Activated B cell treated with CpG ODN at 0.5 μM for 24 hours (primary cell): Measurements from ENCODE around the gene C21orf58. TPM values are rescaled to one million over a fixed set of nuclear protein-coding genes. Genes with fewer than 3 reads are reported as not detected.

ENCODE experiments used
- ATAC-seq: fragments of 200-7000 bp; cut with Tn5 transposase; one replicate; pipeline ENCODE4 v1.10.0; 2021; ENCODE audit warnings: low read depth, mild to moderate bottlenecking, moderate library complexity
- CTCF ChIA-PET: fragments of 350-600 bp; sonication (Branson Sonifier 250); formaldehyde crosslinking; loops from one replicate; lab custom pipeline; 2021; ENCODE audit warnings: antibody characterized with exemption; lab: Charles Lee
- POLR2A ChIA-PET: fragments of 350-600 bp; sonication (Branson Sonifier 250); formaldehyde crosslinking; loops from one replicate; lab custom pipeline; 2021; ENCODE audit warnings: antibody characterized with exemption; lab: Charles Lee
- DNase-seq: peaks from one replicate; pipeline ENCODE4 v3.0.0; 2022
- H3K27ac Mint-ChIP-seq: one replicate; pipeline ENCODE4 v1.8.0; 2020; ENCODE audit warnings: mixed read lengths
- H3K27me3 Mint-ChIP-seq: one replicate; pipeline ENCODE4 v1.8.0; 2021; ENCODE audit warnings: mixed read lengths
- H3K36me3 Mint-ChIP-seq: one replicate; pipeline ENCODE4 v1.8.0; 2021; ENCODE audit warnings: low read depth, mixed read lengths
- H3K4me1 Mint-ChIP-seq: one replicate; pipeline ENCODE4 v1.8.0; 2021; ENCODE audit warnings: mixed read lengths
- H3K4me3 Mint-ChIP-seq: one replicate; pipeline ENCODE4 v1.8.0; 2020; ENCODE audit warnings: mild to moderate bottlenecking, mixed read lengths
- H3K9me3 Mint-ChIP-seq: one replicate; pipeline ENCODE4 v1.8.0; 2020; ENCODE audit warnings: mixed read lengths
- intact Hi-C: fragments of 100-400 bp; cut with micrococcal nuclease; formaldehyde crosslinking; loops from one replicate; pipeline ENCODE4 v1.15.1; 2024
- total RNA-seq: library from RNA; stranded (reverse); gene quantifications from 2 replicates; pipeline ENCODE4 v1.2.3, GENCODE V29; 2022
- TF ChIP-seq, protein P1 (sequence below): fragments of 200-600 bp; IDR thresholded peaks from one replicate; pipeline ENCODE4 v1.8.0; 2022; ENCODE audit warnings: antibody characterized with exemption, mild to moderate bottlenecking

Gene C21orf58
- total RNA-seq, 1 donor from 2014 or later, result 4.7 TPM

DNA sequence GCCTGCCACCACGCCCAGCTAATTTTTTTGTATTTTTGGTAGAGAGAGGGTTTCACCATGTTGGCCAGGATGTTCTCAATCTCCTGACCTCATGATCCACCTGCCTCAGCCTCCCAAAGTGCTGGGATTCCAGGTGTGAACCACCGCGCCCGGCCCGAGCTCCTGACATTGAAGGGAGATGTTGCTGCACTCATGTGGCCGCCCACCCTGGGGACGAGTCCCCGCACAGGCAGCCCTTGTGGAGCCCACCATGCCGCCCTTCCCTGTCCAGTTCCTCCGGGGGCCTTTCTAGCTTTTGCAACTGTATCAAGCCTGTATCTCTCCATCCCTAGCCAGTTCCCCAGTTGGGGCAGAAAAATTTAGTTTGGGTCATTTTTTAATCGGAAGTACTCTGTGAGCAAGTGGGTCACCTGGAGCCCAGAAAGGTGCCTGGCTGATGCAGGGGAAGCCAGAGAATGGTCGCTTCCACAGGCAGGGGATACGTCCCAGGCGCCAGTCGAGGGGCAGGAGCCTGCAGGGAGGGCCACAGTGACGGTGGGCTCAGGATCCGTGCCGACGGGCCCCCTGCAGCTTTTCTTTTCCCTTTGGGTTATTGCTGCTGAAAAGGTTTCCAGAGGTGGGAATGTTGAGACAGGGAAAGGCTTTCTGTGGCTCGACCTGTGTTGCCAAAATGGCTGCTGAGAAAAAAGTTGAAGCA lies 20.7 kb upstream of the C21orf58 start:
- ATAC-seq, result no peak
- TF ChIP-seq, protein P1, sequence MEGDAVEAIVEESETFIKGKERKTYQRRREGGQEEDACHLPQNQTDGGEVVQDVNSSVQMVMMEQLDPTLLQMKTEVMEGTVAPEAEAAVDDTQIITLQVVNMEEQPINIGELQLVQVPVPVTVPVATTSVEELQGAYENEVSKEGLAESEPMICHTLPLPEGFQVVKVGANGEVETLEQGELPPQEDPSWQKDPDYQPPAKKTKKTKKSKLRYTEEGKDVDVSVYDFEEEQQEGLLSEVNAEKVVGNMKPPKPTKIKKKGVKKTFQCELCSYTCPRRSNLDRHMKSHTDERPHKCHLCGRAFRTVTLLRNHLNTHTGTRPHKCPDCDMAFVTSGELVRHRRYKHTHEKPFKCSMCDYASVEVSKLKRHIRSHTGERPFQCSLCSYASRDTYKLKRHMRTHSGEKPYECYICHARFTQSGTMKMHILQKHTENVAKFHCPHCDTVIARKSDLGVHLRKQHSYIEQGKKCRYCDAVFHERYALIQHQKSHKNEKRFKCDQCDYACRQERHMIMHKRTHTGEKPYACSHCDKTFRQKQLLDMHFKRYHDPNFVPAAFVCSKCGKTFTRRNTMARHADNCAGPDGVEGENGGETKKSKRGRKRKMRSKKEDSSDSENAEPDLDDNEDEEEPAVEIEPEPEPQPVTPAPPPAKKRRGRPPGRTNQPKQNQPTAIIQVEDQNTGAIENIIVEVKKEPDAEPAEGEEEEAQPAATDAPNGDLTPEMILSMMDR, result no peak
- peaks cover 69% of the 10 kb centered on the region for H3K36me3 Mint-ChIP-seq
- no peaks in the 10 kb centered on the region for H3K9me3 Mint-ChIP-seq
- ChIA-PET POLR2A (no interaction called here), CTCF (no interaction called here)
- H3K4me1 Mint-ChIP-seq, result no peaks in the 10 kb centered on the region
- H3K27ac Mint-ChIP-seq, result no peak overlapping the region
- H3K27me3 Mint-ChIP-seq, result no peaks in the 10 kb centered on the region
- intact Hi-C loops, result no loop called here
- no peak for DNase-seq
- no peak overlapping the region for H3K4me3 Mint-ChIP-seq

GRCh38 chr21:46340998-46341397 lies 17.3 kb upstream of the C21orf58 start:
- TF ChIP-seq, protein P1, result no peak
- no peaks in the 10 kb centered on the region for H3K9me3 Mint-ChIP-seq
- ATAC-seq (no peak), DNase-seq (no peak)
- no peaks in the 10 kb centered on the region for H3K27me3 Mint-ChIP-seq
- CTCF ChIA-PET, result no interaction called here
- POLR2A ChIA-PET, result no interaction called here
- no peaks in the 10 kb centered on the region for H3K4me1 Mint-ChIP-seq
- no peak overlapping the region for H3K4me3 Mint-ChIP-seq
- H3K27ac Mint-ChIP-seq, result no peak overlapping the region
- intact Hi-C loops, result no loop called here
- peaks cover 62% of the 10 kb centered on the region for H3K36me3 Mint-ChIP-seq

DNA sequence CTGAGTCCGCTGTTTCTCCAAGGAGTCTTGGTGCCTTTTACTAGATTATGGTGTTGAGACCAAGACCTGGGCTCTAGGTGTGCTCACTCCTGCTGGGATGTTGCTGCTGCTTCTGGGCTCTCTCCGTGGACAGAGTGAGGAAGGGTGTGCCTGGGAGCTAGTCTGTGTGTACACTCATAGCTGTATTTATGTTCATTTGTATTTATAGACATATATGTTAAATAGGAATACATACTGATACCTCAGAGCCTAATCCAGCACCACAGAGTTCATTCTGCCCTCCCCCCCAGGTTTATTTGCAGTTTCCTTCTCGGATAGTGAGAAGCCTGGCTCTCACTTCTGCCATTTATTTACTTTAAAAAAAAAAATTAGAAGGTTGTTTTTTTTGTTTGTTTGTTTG lies 12.9 kb upstream of the C21orf58 start:
- Mint-ChIP-seq H3K4me1 (no peaks in the 10 kb centered on the region), H3K4me3 (no peak overlapping the region), H3K27me3 (no peaks in the 10 kb centered on the region), H3K27ac (no peak overlapping the region), H3K9me3 (no peaks in the 10 kb centered on the region), H3K36me3 (peaks cover 59% of the 10 kb centered on the region)
- TF ChIP-seq, protein P1, result no peak
- ChIA-PET CTCF (no interaction called here), POLR2A (no interaction called here)
- intact Hi-C loops, result no loop called here
- no peak for DNase-seq
- ATAC-seq, result no peak

- ChIA-PET POLR2A (interaction anchor here (0.7 kb wide), 1 partner anchor 124 kb away, joined by 3 read pairs; no protein-coding TSS in a partner anchor), CTCF (no interaction called here)
- Mint-ChIP-seq H3K36me3 (peaks cover 53% of the 10 kb centered on the region), H3K27me3 (no peaks in the 10 kb centered on the region), H3K9me3 (no peaks in the 10 kb centered on the region), H3K27ac (no peak overlapping the region), H3K4me3 (no peak overlapping the region), H3K4me1 (no peaks in the 10 kb centered on the region)
- intact Hi-C loops, result no loop called here
- ATAC-seq, result no peak
- TF ChIP-seq, protein P1, result no peak
- no peak for DNase-seq
These were observed 10.9 kb upstream of the C21orf58 start for GRCh38 chr21:46334351-46335140.

GRCh38 chr21:46329796-46330195 lies 6.1 kb upstream of the C21orf58 start:
- POLR2A ChIA-PET, result no interaction called here
- H3K4me1 Mint-ChIP-seq, result peaks cover 6% of the 10 kb centered on the region
- no peaks in the 10 kb centered on the region for H3K27me3 Mint-ChIP-seq
- no peak overlapping the region for H3K4me3 Mint-ChIP-seq
- H3K36me3 Mint-ChIP-seq, result peaks cover 36% of the 10 kb centered on the region
- no peaks in the 10 kb centered on the region for H3K9me3 Mint-ChIP-seq
- ATAC-seq (no peak), DNase-seq (no peak)
- intact Hi-C loops, result loop anchor here (5.0 kb wide), 1 partner anchor 357 kb away; no protein-coding TSS in a partner anchor
- CTCF ChIA-PET, result no interaction called here
- TF ChIP-seq, protein P1, result no peak
- no peak overlapping the region for H3K27ac Mint-ChIP-seq
